Dedifferentiated amniotic fluid mesenchymal stem cell (primary cell): ENCODE measurements around the gene PCAT6.
"Not testable (repeated sequence)": the region's sequence is repeated elsewhere in the genome, so short reads cannot be mapped to it uniquely, and the experiment has no call there.

Experiments
- DNase-seq: peaks from one replicate; pipeline ENCODE4 v3.0.0-alpha.2; 2016; ENCODE audit errors: extremely low spot score

The PCAT6 gene

GRCh38 chr1:202810615-202811295, at the start of gene PCAT6:
Gene PCAT6, plus strand, starts transcription at chr1:202810954.
- DNase-seq = peak; percentile 97

GRCh38 chr1:202762019-202762418, 48.7 kb upstream of the PCAT6 start:
- no peak for DNase-seq

- no peak for DNase-seq
These were observed 45.0 kb upstream of the PCAT6 start for GRCh38 chr1:202765721-202766120.

GRCh38 chr1:202770135-202770534, 40.6 kb upstream of the PCAT6 start:
- DNase-seq = no peak

- no peak for DNase-seq
These were observed 29.6 kb upstream of the PCAT6 start for GRCh38 chr1:202781180-202781579.

GRCh38 chr1:202786804-202787203, 23.9 kb upstream of the PCAT6 start:
- no peak for DNase-seq

GRCh38 chr1:202788800-202789199, 22.0 kb upstream of the PCAT6 start:
- no peak for DNase-seq

- DNase-seq = no peak
These were observed 19.5 kb upstream of the PCAT6 start for GRCh38 chr1:202791077-202791747.

- peak; percentile 53 for DNase-seq
These were observed 16.6 kb upstream of the PCAT6 start for GRCh38 chr1:202794051-202794740.

- not testable (repeated sequence) for DNase-seq
These were observed 15.8 kb upstream of the PCAT6 start for GRCh38 chr1:202794931-202795330.

- no peak for DNase-seq
These were observed 14.1 kb upstream of the PCAT6 start for GRCh38 chr1:202796670-202797069.

GRCh38 chr1:202798260-202798659, 12.5 kb upstream of the PCAT6 start:
- DNase-seq = no peak

- no peak for DNase-seq
These were observed 11.9 kb upstream of the PCAT6 start for GRCh38 chr1:202798792-202799331.

GRCh38 chr1:202800742-202801141, 10.0 kb upstream of the PCAT6 start:
- DNase-seq = no peak

- no peak for DNase-seq
These were observed 9.6 kb upstream of the PCAT6 start for GRCh38 chr1:202801175-202801574.

- DNase-seq = no peak
These were observed 8.7 kb upstream of the PCAT6 start for GRCh38 chr1:202802034-202802433.

- peak; percentile 49 for DNase-seq
These were observed 7.5 kb upstream of the PCAT6 start for GRCh38 chr1:202802998-202803932.

GRCh38 chr1:202804126-202804525, 6.6 kb upstream of the PCAT6 start:
- DNase-seq = no peak

- DNase-seq = no peak
These were observed 4.6 kb upstream of the PCAT6 start for GRCh38 chr1:202805886-202806844.

GRCh38 chr1:202806845-202807450, 3.8 kb upstream of the PCAT6 start:
- DNase-seq = no peak
